Nephron progenitor cell (in vitro differentiated cells): ENCODE measurements around the gene ATP1A4.
A peak's percentile ranks its signal among the peaks of the same experiment; 100 is the strongest.

Source experiments
- DNase-seq: peaks from one replicate; pipeline ENCODE4 v3.0.0; 2021
- H3K27ac Mint-ChIP-seq: 2 replicates; pipeline ENCODE4 v1.8.0; 2021; ENCODE audit warnings: mild to moderate bottlenecking, moderate library complexity, mixed read lengths
- H3K27me3 Mint-ChIP-seq: 2 replicates; pipeline ENCODE4 v1.8.0; 2021; ENCODE audit warnings: mild to moderate bottlenecking, low read depth, mixed read lengths; ENCODE audit not compliant: poor library complexity
- H3K36me3 Mint-ChIP-seq: 2 replicates; pipeline ENCODE4 v1.8.0; 2021; ENCODE audit warnings: low read depth, mixed read lengths
- H3K4me1 Mint-ChIP-seq: 2 replicates; pipeline ENCODE4 v1.8.0; 2021; ENCODE audit warnings: mixed read lengths
- H3K4me3 Mint-ChIP-seq: 2 replicates; pipeline ENCODE4 v1.8.0; 2021; ENCODE audit warnings: mild to moderate bottlenecking, moderate library complexity, mixed read lengths
- H3K9me3 Mint-ChIP-seq: 2 replicates; pipeline ENCODE4 v1.8.0; 2021; ENCODE audit warnings: mild to moderate bottlenecking, moderate library complexity, mixed read lengths
- TF ChIP-seq, protein P1 (sequence below): fragments of 200-600 bp; sonication (generic); IDR thresholded peaks from 2 replicates; pipeline ENCODE4 v1.5.0; 2021; ENCODE audit warnings: antibody characterized with exemption

Gene ATP1A4

DNA sequence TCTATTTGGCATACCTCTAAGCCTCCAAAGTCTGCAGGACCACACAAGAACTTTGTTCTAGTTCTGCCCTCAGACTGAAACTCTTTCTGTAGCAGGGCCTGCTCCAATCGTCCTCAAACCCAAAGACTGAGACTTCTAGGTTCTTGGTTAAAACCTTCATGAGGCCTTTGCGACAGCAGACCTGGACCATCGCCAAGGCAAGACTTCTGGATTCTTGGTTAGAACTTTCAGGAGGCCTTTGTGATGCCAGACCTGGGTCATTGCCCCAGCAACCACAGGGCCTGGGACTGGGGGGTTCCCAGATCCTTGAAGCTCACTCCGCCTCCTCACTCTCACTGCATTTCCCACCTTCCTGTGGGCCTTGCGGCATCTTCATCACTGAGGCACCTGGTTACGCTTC, at the start of gene ATP1A4:
TSS of gene ATP1A4 (plus strand) at position 301 of the 400 bp plus-strand sequence. CDS start 438 bp downstream, outside the sequence.
- no peak within 1 kb of the TSS for H3K4me3 Mint-ChIP-seq
- no peaks in the 10 kb centered on the region for H3K36me3 Mint-ChIP-seq
- TF ChIP-seq, protein P1, sequence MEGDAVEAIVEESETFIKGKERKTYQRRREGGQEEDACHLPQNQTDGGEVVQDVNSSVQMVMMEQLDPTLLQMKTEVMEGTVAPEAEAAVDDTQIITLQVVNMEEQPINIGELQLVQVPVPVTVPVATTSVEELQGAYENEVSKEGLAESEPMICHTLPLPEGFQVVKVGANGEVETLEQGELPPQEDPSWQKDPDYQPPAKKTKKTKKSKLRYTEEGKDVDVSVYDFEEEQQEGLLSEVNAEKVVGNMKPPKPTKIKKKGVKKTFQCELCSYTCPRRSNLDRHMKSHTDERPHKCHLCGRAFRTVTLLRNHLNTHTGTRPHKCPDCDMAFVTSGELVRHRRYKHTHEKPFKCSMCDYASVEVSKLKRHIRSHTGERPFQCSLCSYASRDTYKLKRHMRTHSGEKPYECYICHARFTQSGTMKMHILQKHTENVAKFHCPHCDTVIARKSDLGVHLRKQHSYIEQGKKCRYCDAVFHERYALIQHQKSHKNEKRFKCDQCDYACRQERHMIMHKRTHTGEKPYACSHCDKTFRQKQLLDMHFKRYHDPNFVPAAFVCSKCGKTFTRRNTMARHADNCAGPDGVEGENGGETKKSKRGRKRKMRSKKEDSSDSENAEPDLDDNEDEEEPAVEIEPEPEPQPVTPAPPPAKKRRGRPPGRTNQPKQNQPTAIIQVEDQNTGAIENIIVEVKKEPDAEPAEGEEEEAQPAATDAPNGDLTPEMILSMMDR = no peak
- H3K4me1 Mint-ChIP-seq = peaks cover 5% of the 10 kb centered on the region
- H3K27me3 Mint-ChIP-seq = peaks cover 14% of the 10 kb centered on the region
- DNase-seq = no peak
- H3K27ac Mint-ChIP-seq = peak within 1 kb of the TSS; percentile 69
- no peaks in the 10 kb centered on the region for H3K9me3 Mint-ChIP-seq

GRCh38 chr1:160101717-160102522, 49.5 kb upstream of the ATP1A4 start:
- peaks cover 72% of the 10 kb centered on the region for H3K4me1 Mint-ChIP-seq
- H3K27ac Mint-ChIP-seq = no peak overlapping the region

DNA sequence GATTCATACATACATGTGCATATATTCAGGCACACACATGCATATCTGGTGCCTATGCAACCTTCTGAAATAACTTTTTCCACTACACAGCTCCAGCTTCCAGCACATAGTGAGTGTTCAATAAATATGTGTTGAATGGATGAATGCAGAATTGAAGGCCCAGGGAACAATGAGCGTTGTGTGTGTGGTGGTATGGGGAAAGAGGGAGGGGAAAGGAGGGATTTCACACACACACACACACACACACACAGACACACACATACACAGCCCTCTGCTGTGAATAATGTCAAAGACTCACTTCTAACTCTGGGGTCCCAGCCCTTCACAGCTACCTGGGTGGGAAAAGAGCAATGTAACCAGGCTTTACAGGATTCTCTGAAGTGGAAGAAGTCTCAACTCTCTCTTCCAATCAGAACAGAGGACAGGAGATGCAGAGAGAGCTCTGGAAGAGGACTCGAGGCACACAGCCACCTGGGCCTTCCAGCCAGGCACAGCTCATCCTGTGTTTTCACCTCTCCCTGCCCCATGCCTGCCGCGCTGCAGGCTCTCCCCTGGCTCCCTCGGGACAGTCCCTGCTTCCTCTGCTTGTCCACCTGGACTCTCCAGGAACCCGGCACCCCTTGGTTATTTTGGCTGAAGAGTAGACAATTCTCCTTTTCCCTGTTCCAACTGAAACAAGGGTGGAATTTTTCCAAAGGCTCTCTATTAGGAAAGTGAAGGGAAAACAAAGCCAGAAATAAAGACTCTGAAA, 47.6 kb upstream of the ATP1A4 start:
- Mint-ChIP-seq H3K27ac (no peak overlapping the region), H3K9me3 (no peaks in the 10 kb centered on the region), H3K4me1 (peaks cover 76% of the 10 kb centered on the region), H3K4me3 (no peak overlapping the region), H3K36me3 (no peaks in the 10 kb centered on the region), H3K27me3 (peaks cover 16% of the 10 kb centered on the region)
- TF ChIP-seq, protein P1 = no peak
- DNase-seq = no peak

More at GRCh38 chr1:160101717-160102522, 49.5 kb upstream of the ATP1A4 start:
- Mint-ChIP-seq H3K4me3 (no peak overlapping the region), H3K36me3 (no peaks in the 10 kb centered on the region), H3K27me3 (peaks cover 26% of the 10 kb centered on the region), H3K9me3 (no peaks in the 10 kb centered on the region)
- no peak for DNase-seq
- TF ChIP-seq, protein P1 = no peak

GRCh38 chr1:160104486-160104885, 46.9 kb upstream of the ATP1A4 start:
- DNase-seq = no peak
- Mint-ChIP-seq H3K27me3 (peaks cover 15% of the 10 kb centered on the region), H3K27ac (peak overlapping the region; percentile 24), H3K4me1 (peaks cover 77% of the 10 kb centered on the region), H3K9me3 (no peaks in the 10 kb centered on the region), H3K36me3 (no peaks in the 10 kb centered on the region), H3K4me3 (no peak overlapping the region)
- TF ChIP-seq, protein P1 = no peak

DNA sequence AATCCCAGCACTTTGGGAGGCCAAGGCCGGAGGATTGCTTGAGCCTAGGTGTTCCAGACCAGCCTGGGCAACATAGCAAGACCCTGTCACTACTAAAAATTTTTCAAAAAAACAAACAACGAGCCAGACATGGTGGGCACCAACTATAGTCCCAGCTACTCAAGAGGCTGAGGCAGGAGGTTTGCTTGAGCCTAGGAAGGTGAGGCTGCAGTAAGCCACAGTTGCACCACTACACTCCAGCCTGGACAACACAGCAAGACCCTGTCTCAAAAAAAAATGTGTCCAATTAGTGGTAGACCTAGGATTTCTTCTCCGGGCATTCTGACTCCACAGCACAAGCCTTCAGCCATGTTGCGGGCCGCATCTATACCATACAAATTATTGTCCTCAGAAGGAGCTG, 46.2 kb upstream of the ATP1A4 start:
- Mint-ChIP-seq H3K9me3 (no peaks in the 10 kb centered on the region), H3K4me1 (peaks cover 81% of the 10 kb centered on the region), H3K27me3 (peaks cover 12% of the 10 kb centered on the region), H3K36me3 (no peaks in the 10 kb centered on the region), H3K27ac (no peak overlapping the region), H3K4me3 (no peak overlapping the region)
- DNase-seq = no peak
- TF ChIP-seq, protein P1 = no peak
